Thyroid gland (tissue), 4 donors: ENCODE measurements around the gene CCDC148.

Source experiments
- POLR2A ChIP-seq, 2 donors: fragments of 450-650 bp; IDR thresholded peaks; one replicate each; pipeline ENCODE4 v1.6.1; 2017; ENCODE audit warnings: antibody characterized with exemption in 2 of 2, mild to moderate bottlenecking in 2 of 2, moderate library complexity in 1 of 2
- TF ChIP-seq, protein P1 (sequence below), 6 experiments: fragments of 200-600 bp in 3 of 6; fragments of 450-650 bp in 3 of 6; sonication (generic) in 3 of 6; IDR thresholded peaks; one replicate each; pipeline ENCODE4 v1.5.1; 2016 to 2019; ENCODE audit warnings: antibody characterized with exemption in 6 of 6, mild to moderate bottlenecking in 2 of 6, inconsistent platforms in 1 of 6, moderate library complexity in 1 of 6

DNA sequence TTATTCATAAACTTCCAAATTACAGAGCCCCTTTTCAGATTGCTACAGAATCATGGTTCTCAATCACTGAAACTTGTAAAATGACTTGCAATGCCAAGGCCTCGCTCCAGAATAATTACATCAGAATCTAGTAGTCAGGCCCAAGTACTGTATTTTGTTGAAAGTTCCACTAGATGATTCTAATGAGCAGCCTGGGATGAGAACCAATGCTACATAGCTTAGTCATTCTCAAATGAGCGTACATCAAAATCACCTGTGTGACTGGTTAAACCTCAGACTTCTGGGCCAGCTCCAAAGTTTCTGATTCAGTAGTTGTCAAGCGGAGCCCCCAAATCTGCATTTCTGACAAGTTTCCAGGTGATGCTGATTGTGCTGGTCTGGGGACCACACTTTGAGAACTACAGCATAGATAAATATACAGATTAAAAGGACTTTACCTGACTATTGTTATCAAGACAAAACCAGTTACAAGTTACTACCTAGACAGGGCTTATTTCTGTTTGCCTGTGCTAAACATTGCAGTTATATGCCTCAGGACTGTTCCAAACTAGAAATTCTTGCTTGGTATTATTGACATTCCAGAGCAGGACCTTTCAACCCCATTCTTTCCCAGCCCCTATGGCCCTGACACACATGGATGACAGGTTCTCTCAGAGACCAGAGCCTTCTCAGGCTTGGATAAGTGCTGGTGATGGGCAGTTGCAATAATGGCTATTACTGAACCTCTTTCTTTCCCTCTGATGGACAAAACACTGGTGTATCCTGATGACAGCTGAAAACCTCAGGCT lies 271.8 kb downstream of the CCDC148 start:
- no peak for TF ChIP-seq POLR2A (IDR thresholded peaks at IDR 0.05)
- TF ChIP-seq, protein P1, sequence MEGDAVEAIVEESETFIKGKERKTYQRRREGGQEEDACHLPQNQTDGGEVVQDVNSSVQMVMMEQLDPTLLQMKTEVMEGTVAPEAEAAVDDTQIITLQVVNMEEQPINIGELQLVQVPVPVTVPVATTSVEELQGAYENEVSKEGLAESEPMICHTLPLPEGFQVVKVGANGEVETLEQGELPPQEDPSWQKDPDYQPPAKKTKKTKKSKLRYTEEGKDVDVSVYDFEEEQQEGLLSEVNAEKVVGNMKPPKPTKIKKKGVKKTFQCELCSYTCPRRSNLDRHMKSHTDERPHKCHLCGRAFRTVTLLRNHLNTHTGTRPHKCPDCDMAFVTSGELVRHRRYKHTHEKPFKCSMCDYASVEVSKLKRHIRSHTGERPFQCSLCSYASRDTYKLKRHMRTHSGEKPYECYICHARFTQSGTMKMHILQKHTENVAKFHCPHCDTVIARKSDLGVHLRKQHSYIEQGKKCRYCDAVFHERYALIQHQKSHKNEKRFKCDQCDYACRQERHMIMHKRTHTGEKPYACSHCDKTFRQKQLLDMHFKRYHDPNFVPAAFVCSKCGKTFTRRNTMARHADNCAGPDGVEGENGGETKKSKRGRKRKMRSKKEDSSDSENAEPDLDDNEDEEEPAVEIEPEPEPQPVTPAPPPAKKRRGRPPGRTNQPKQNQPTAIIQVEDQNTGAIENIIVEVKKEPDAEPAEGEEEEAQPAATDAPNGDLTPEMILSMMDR (IDR thresholded peaks at IDR 0.05), result no peak
